H9 (cell line): ENCODE results near the gene HMCN1. TPM values are rescaled to one million over a fixed set of nuclear protein-coding genes. Genes with fewer than 3 reads are reported as not detected.

Experiments
- DNase-seq: peaks from one replicate; pipeline ENCODE4 v3.0.0-alpha.2; 2017
- H2AFZ ChIP-seq: one replicate; pipeline ENCODE4 v1.6.1; 2013; ENCODE audit warnings: mild to moderate bottlenecking, low read length, control low read depth, moderate library complexity
- H2AK5ac ChIP-seq: 2 replicates; pipeline ENCODE4 v1.6.1; 2013; ENCODE audit warnings: low read length, control low read depth, mixed read lengths; ENCODE audit not compliant: insufficient read length
- H2BK120ac ChIP-seq: one replicate; pipeline ENCODE4 v1.6.1; 2013; ENCODE audit warnings: low read depth, mild to moderate bottlenecking, low read length, control low read depth, inconsistent platforms; ENCODE audit not compliant: poor library complexity, severe bottlenecking
- H2BK12ac ChIP-seq: 2 replicates; pipeline ENCODE4 v1.6.1; 2013; ENCODE audit warnings: low read length, control low read depth, mixed read lengths, low read depth; ENCODE audit not compliant: insufficient read length
- H2BK15ac ChIP-seq: 2 replicates; pipeline ENCODE4 v1.6.1; 2013; ENCODE audit warnings: low read depth, low read length, control low read depth
- H2BK20ac ChIP-seq: one replicate; pipeline ENCODE4 v1.6.1; 2013; ENCODE audit warnings: low read depth, mild to moderate bottlenecking, low read length, control low read depth, inconsistent platforms; ENCODE audit not compliant: poor library complexity, severe bottlenecking
- H2BK5ac ChIP-seq: 2 replicates; pipeline ENCODE4 v1.6.1; 2013; ENCODE audit warnings: low read length, control low read depth, mixed read lengths; ENCODE audit not compliant: insufficient read length
- H3K14ac ChIP-seq: 2 replicates; pipeline ENCODE4 v1.6.1; 2013; ENCODE audit warnings: low read length, control low read depth; ENCODE audit not compliant: insufficient read depth
- H3K18ac ChIP-seq: 2 replicates; pipeline ENCODE4 v1.6.1; 2013; ENCODE audit warnings: low read depth, mild to moderate bottlenecking, mixed read lengths, low read length, control low read depth; ENCODE audit not compliant: insufficient read length
- H3K23ac ChIP-seq: 2 replicates; pipeline ENCODE4 v1.6.1; 2013; ENCODE audit warnings: low read length, control low read depth, mixed read lengths, low read depth; ENCODE audit not compliant: insufficient read length
- H3K23me2 ChIP-seq: 2 replicates; pipeline ENCODE4 v1.6.1; 2013; ENCODE audit warnings: low read depth, mild to moderate bottlenecking, mixed read lengths, low read length, control low read depth; ENCODE audit not compliant: insufficient read length, poor library complexity, severe bottlenecking
- H3K27ac ChIP-seq: 2 replicates; pipeline ENCODE4 v1.5.1; 2013; ENCODE audit warnings: low read length, control low read depth, mixed read lengths, low read depth; ENCODE audit not compliant: insufficient read length
- H3K27me3 ChIP-seq: 2 replicates; pipeline ENCODE4 v1.6.1; 2013; ENCODE audit warnings: low read length, control low read depth, inconsistent platforms; ENCODE audit not compliant: insufficient read depth
- H3K4ac ChIP-seq: 2 replicates; pipeline ENCODE4 v1.6.1; 2013; ENCODE audit warnings: low read depth, mild to moderate bottlenecking, control low read depth, inconsistent platforms, low read length, moderate library complexity
- H3K4me1 ChIP-seq: 2 replicates; pipeline ENCODE4 v1.6.1; 2013; ENCODE audit warnings: low read length, control low read depth, inconsistent platforms; ENCODE audit not compliant: insufficient read depth
- H3K4me2 ChIP-seq: 2 replicates; pipeline ENCODE4 v1.6.1; 2013; ENCODE audit warnings: low read length, control low read depth, mixed read lengths; ENCODE audit not compliant: insufficient read length, insufficient read depth
- H3K56ac ChIP-seq: 2 replicates; pipeline ENCODE4 v1.6.1; 2013; ENCODE audit warnings: low read depth, mild to moderate bottlenecking, mixed read lengths, low read length, control low read depth; ENCODE audit not compliant: insufficient read length
- H3K79me1 ChIP-seq: 2 replicates; pipeline ENCODE4 v1.6.1; 2013; ENCODE audit warnings: low read depth, mild to moderate bottlenecking, moderate library complexity, low read length, control low read depth, inconsistent platforms; ENCODE audit not compliant: insufficient read depth, poor library complexity, severe bottlenecking
- H3K79me2 ChIP-seq: 2 replicates; pipeline ENCODE4 v1.6.1; 2013; ENCODE audit warnings: low read length, control low read depth, inconsistent platforms; ENCODE audit not compliant: insufficient read depth
- H3K9ac ChIP-seq: 2 replicates; pipeline ENCODE4 v1.6.1; 2013; ENCODE audit warnings: low read length, control low read depth, mixed read lengths; ENCODE audit not compliant: insufficient read length; ENCODE audit errors: extremely low read depth
- H3K9me3 ChIP-seq: one replicate; pipeline ENCODE4 v1.6.1; 2013; ENCODE audit warnings: low read depth, low read length, inconsistent platforms; ENCODE audit not compliant: control insufficient read depth
- H3T11ph ChIP-seq: one replicate; pipeline ENCODE4 v1.6.1; 2013; ENCODE audit warnings: mild to moderate bottlenecking, low read length, control low read depth, inconsistent platforms
- H4K20me1 ChIP-seq: one replicate; pipeline ENCODE4 v1.6.1; 2013; ENCODE audit not compliant: control insufficient read depth, insufficient read length, insufficient read depth
- H4K5ac ChIP-seq: 2 replicates; pipeline ENCODE4 v1.6.1; 2013; ENCODE audit warnings: low read depth, mild to moderate bottlenecking, mixed read lengths, low read length, control low read depth; ENCODE audit not compliant: insufficient read length
- H4K8ac ChIP-seq: replicated peaks from 2 replicates; pipeline ENCODE4 v1.6.1; 2013; ENCODE audit warnings: low read length, control low read depth, mixed read lengths, low read depth; ENCODE audit not compliant: insufficient read length
- H4K91ac ChIP-seq: 2 replicates; pipeline ENCODE4 v1.6.1; 2013; ENCODE audit warnings: low read depth, mild to moderate bottlenecking, moderate library complexity, mixed read lengths, low read length, control low read depth; ENCODE audit not compliant: insufficient read length
- H3K27ac Mint-ChIP-seq, 3 experiments: 2 replicates in 2 of 3; 3 replicates in 1 of 3; pipeline ENCODE4 v1.8.0; 2020 to 2021; ENCODE audit warnings: mixed read lengths in 3 of 3, mild to moderate bottlenecking in 1 of 3, moderate library complexity in 1 of 3
- H3K27me3 Mint-ChIP-seq: 2 replicates; pipeline ENCODE4 v1.8.0; 2021; ENCODE audit warnings: low read depth, mild to moderate bottlenecking, moderate library complexity, mixed read lengths
- H3K36me3 Mint-ChIP-seq, 3 experiments: 2 replicates in 2 of 3; 3 replicates in 1 of 3; pipeline ENCODE4 v1.8.0; 2020 to 2021; ENCODE audit warnings: low read depth in 3 of 3, mixed read lengths in 3 of 3; ENCODE audit not compliant: insufficient read depth in 1 of 3
- H3K4me1 Mint-ChIP-seq, 2 experiments: 2 replicates each; pipeline ENCODE4 v1.8.0; 2020; ENCODE audit warnings: mixed read lengths in 2 of 2
- H3K4me3 Mint-ChIP-seq, 2 experiments: 2 replicates in 1 of 2; 3 replicates in 1 of 2; pipeline ENCODE4 v1.8.0; 2020 to 2021; ENCODE audit warnings: mild to moderate bottlenecking in 2 of 2, mixed read lengths in 2 of 2, moderate library complexity in 1 of 2
- H3K9me3 Mint-ChIP-seq, 2 experiments: 2 replicates in 1 of 2; 3 replicates in 1 of 2; pipeline ENCODE4 v1.8.0; 2020; ENCODE audit warnings: mild to moderate bottlenecking in 2 of 2, mixed read lengths in 2 of 2, moderate library complexity in 1 of 2
- WGBS: extraction: QIAGEN DNeasy Blood & Tissue Kit; methylation state at CpG from one replicate; pipeline ENCODE4 v1.1.7; 2013; ENCODE audit warnings: missing lambda C conversion rate, low lambda C conversion rate, mixed read lengths; ENCODE audit not compliant: insufficient read length; ENCODE audit errors: extremely low coverage; 5-methylcytosine and 5-hydroxymethylcytosine counted together
- total RNA-seq: library from RNA; stranded (reverse); gene quantifications from 2 replicates; pipeline ENCODE4 v1.2.1, GENCODE V29; 2021
- TF ChIP-seq, protein P1 (sequence below): fragments of 200-600 bp; sonication (generic); conservative IDR thresholded peaks from 3 replicates; pipeline ENCODE4 v1.8.0; 2021; ENCODE audit warnings: antibody characterized with exemption, mild to moderate bottlenecking

The HMCN1 gene
- total RNA-seq, 1 experiment from 2014 or later: 3.3 TPM

DNA sequence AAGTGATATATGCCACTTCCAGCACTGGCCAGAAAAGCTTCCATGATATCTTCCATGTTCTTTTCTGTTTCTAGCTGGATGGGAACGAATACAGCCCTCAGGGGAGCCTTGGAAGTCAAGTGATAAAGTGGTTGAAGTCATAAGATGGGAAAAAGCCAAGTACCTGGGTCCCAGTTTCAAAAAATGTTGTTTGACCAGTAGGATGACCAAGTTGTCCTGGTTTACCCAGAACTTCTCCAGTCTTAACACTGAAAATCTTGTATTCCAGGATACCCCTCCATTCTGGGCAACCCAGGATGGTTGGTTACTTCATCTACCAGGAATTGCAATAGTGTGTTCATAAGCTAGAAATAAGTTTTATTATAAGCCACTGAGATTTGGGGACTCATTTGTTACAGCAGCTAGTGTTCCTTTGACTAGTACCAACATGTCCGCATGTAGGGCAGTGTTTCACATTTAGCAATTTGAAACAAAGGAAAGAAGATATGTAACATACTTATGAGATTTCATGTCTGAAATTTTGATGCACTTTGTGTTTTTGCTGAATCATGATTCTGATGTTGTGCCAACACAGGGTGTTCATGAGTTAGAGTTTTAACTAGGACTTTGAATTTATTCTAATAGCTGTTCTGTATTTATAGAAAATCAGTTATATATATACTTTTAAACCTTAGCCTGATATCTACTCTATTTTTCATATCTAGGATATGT lies 500.9 kb downstream of the HMCN1 start:
- TF ChIP-seq, protein P1, sequence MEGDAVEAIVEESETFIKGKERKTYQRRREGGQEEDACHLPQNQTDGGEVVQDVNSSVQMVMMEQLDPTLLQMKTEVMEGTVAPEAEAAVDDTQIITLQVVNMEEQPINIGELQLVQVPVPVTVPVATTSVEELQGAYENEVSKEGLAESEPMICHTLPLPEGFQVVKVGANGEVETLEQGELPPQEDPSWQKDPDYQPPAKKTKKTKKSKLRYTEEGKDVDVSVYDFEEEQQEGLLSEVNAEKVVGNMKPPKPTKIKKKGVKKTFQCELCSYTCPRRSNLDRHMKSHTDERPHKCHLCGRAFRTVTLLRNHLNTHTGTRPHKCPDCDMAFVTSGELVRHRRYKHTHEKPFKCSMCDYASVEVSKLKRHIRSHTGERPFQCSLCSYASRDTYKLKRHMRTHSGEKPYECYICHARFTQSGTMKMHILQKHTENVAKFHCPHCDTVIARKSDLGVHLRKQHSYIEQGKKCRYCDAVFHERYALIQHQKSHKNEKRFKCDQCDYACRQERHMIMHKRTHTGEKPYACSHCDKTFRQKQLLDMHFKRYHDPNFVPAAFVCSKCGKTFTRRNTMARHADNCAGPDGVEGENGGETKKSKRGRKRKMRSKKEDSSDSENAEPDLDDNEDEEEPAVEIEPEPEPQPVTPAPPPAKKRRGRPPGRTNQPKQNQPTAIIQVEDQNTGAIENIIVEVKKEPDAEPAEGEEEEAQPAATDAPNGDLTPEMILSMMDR: no peak
- no CpG with 5 or more reads among the region's 2 CpGs for WGBS
- no peak overlapping the region for H3K18ac ChIP-seq
- no peak overlapping the region for H3K4ac ChIP-seq
- H3K27ac ChIP-seq: no peak overlapping the region
- H3K27ac Mint-ChIP-seq: no peak overlapping the region
- no peaks in the 10 kb centered on the region; a peak in 2 of 5 replicates for H3K9me3 Mint-ChIP-seq
- H2BK15ac ChIP-seq: no peak overlapping the region
- H3K9me3 ChIP-seq: no peaks in the 10 kb centered on the region
- no peaks in the 10 kb centered on the region for H3K27me3 ChIP-seq
- no peak overlapping the region for H3K56ac ChIP-seq
- no peak overlapping the region for H2AFZ ChIP-seq
- H4K91ac ChIP-seq: no peak overlapping the region
- H3K9ac ChIP-seq: no peak overlapping the region
- no peak overlapping the region for H2BK20ac ChIP-seq
- no peak overlapping the region for H3K4me2 ChIP-seq
- H3K4me3 Mint-ChIP-seq: no peak overlapping the region
- H2BK120ac ChIP-seq: no peak overlapping the region
- no peaks in the 10 kb centered on the region for H4K20me1 ChIP-seq
- no peaks in the 10 kb centered on the region for H3K27me3 Mint-ChIP-seq
- no peaks in the 10 kb centered on the region for H3K4me1 ChIP-seq
- no peak overlapping the region for H3K23ac ChIP-seq
- no peaks in the 10 kb centered on the region for H3K4me1 Mint-ChIP-seq
- no peak overlapping the region for H3T11ph ChIP-seq
- no peak for DNase-seq
- no peak overlapping the region for H4K8ac ChIP-seq
- H3K23me2 ChIP-seq: no peaks in the 10 kb centered on the region
- no peaks in the 10 kb centered on the region for H3K79me2 ChIP-seq
- no peak overlapping the region for H2AK5ac ChIP-seq
- H3K36me3 Mint-ChIP-seq: no peaks in the 10 kb centered on the region; a peak in 1 of 7 replicates
- H3K79me1 ChIP-seq: no peaks in the 10 kb centered on the region
- H4K5ac ChIP-seq: no peak overlapping the region
- no peak overlapping the region for H3K14ac ChIP-seq
- H2BK12ac ChIP-seq: no peak overlapping the region
- no peak overlapping the region for H2BK5ac ChIP-seq
